ENCODE measurements around the gene PTPRK.
"Not testable (repeated sequence)": the region's sequence is repeated elsewhere in the genome, so short reads cannot be mapped to it uniquely, and the experiment has no call there.

The PTPRK gene

GRCh38 chr6:128443553-128443952 lies 76.8 kb downstream of the PTPRK start:
- DNase-seq (ENCODE audit: low read depth, low spot score) = no peak

DNA sequence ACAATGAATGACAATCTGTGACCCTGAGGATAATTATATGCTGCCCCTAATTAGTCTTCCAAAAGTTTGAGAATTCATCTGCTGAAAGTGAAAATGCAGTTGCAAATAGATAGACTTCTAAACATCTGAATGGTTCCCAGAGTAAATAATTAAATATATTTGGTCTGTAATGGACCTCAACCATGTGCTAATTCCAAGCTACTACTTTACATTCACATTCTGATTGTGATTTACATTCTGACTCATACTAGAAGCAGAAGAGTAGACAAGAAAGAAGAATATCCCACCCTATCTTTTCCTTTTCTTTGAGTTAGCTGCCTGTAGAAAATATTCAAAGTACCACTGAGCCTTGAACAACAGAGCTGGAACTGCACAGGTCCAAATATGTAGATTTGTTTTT lies 80.8 kb downstream of the PTPRK start:
- DNase-seq (ENCODE audit: low read depth, low spot score) = no peak

- no peak for DNase-seq (ENCODE audit: low read depth, low spot score)
Measured at GRCh38 chr6:128438393-128438792, 82.0 kb downstream of the PTPRK start.

GRCh38 chr6:128437685-128438084 lies 82.7 kb downstream of the PTPRK start:
- no peak for DNase-seq (ENCODE audit: low read depth, low spot score)

GRCh38 chr6:128434752-128435151 lies 85.6 kb downstream of the PTPRK start:
- not testable (repeated sequence) for DNase-seq (ENCODE audit: low read depth, low spot score)

DNA sequence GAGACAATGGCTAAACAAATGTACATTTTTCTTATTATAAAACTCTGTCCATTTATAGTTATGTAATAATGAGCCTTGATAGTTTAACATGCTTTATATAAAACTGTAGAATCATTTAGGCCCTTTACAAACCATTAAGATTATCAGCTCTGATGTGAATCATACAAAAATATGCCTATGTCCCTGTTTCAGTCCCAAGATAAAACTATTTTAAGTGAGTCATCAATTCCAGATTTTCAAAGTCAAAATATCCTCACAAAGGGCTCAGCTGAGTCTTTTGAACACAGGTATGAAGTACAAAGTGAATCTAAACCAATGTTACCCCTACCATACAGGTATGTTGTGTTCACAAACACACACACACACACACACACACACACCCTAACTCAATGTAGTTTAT lies 88.0 kb downstream of the PTPRK start:
- no peak for DNase-seq (ENCODE audit: low read depth, low spot score)

GRCh38 chr6:128427139-128427538 lies 93.3 kb downstream of the PTPRK start:
- no peak for DNase-seq (ENCODE audit: low read depth, low spot score)

- DNase-seq (ENCODE audit: low read depth, low spot score) = no peak
Measured at GRCh38 chr6:128425856-128426255, 94.5 kb downstream of the PTPRK start.

DNA sequence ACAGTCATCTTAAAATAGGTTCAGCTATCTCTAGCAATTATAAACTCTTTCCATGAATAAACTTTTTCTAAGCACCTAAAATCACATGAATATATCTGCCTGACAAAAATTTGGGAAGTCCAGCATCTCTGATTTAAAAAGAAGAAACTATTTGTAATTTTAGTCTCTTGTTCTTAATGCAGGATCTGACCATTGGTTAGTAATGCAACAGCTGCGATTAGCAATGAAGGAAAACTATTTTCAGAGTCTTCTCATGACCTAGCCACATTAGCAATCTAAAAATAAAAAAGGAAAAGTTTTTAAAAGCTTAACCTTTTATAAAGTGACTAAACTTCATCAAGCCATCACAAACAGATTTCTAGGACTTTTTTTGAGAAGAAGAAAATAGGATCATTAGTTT lies 97.5 kb downstream of the PTPRK start:
- no peak for DNase-seq (ENCODE audit: low read depth, low spot score)

- DNase-seq (ENCODE audit: low read depth, low spot score) = no peak
Measured at GRCh38 chr6:128422200-128422599, 98.2 kb downstream of the PTPRK start.

- DNase-seq (ENCODE audit: low read depth, low spot score) = no peak
Measured at GRCh38 chr6:128421788-128422187, 98.6 kb downstream of the PTPRK start.

GRCh38 chr6:128417698-128418097 lies 102.7 kb downstream of the PTPRK start:
- DNase-seq (ENCODE audit: low read depth, low spot score) = no peak

GRCh38 chr6:128415387-128415786 lies 105.0 kb downstream of the PTPRK start:
- DNase-seq (ENCODE audit: low read depth, low spot score) = no peak

GRCh38 chr6:128414943-128415342 lies 105.5 kb downstream of the PTPRK start:
- no peak for DNase-seq (ENCODE audit: low read depth, low spot score)

- no peak for DNase-seq (ENCODE audit: low read depth, low spot score)
Measured at GRCh38 chr6:128413291-128413690, 107.1 kb downstream of the PTPRK start.

DNA sequence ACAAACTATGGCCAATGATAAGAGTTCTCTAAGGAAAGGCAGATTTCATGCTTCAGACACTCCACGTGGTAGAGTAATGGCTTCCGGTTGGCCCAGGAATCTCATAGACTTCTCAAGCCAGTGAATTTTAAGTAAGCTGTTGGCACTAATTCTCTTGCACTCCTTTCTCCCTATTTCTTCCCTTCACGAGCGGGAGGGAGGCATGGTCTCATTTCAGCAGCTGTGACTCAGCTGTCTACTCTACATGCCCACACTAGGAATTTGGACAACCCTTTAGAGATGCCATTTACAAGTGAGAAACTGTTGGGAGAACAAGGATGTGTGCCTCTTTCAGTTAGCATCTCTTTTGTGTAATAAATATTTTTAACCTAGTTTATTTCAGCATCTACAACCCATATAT lies 107.7 kb downstream of the PTPRK start:
- no peak for DNase-seq (ENCODE audit: low read depth, low spot score)

- DNase-seq (ENCODE audit: low read depth, low spot score) = no peak
Measured at GRCh38 chr6:128410584-128410983, 109.8 kb downstream of the PTPRK start.

DNA sequence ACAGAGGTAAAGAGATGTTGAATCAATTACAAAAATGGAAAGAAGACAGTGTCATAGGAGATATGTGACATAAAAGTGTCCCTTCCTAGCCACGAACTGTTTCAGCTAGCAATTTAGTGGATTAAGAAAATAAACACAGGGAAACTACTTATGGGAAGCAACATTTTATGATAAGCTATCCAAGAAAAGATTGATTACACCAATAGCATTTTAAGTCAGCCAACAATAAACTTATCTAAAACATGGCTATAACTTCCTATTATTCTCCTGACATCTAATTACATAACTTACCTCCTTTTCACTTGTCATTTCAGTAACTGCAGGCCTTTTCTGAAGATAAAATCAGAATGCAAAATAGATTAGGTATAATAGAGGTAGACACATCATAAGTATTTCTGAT lies 111.4 kb downstream of the PTPRK start:
- DNase-seq (ENCODE audit: low read depth, low spot score) = no peak

- no peak for DNase-seq (ENCODE audit: low read depth, low spot score)
Measured at GRCh38 chr6:128406453-128406852, 113.9 kb downstream of the PTPRK start.

DNA sequence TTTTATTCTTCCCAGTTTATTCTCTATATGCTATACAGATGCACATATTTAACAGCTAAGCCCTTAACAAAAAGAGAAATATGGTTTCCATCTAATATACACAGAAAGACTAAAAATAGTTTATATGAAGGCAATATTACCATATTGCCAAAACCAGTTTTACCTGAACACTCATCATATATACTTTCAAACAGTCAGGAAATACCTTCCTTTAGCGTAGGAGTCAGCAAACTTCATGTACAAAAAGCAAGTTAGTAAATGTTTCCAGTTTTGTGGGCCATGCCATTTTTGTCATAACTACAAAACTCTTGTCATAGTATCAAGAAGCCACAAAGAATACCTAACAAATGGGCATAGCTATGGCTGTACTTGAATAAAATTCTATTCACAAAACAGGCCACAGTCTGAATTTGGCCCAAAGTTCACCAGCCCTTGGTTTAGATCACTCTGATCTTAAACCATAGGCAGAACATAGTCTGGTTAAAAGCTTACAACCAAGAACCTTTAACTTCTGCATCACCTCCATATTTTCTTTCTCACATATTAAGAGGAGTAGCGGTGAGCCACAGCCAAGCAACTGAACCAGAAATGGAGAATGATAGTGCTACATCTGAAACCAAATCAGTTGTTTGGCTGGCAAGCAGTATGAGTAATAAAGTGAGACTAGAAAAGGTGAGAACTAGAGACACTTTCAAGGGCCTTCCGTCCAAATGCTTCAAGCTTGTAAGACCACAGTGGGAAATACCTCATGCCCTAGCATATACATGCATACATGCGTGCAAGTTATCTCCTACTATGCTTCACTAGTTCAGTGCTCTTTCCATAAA lies 116.6 kb downstream of the PTPRK start:
- DNase-seq (ENCODE audit: low read depth, low spot score) = no peak

- no peak for DNase-seq (ENCODE audit: low read depth, low spot score)
Measured at GRCh38 chr6:128400875-128401274, 119.5 kb downstream of the PTPRK start.

- no peak for DNase-seq (ENCODE audit: low read depth, low spot score)
Measured at GRCh38 chr6:128397996-128398395, 122.4 kb downstream of the PTPRK start.

- DNase-seq (ENCODE audit: low read depth, low spot score) = no peak
Measured at GRCh38 chr6:128395596-128395995, 124.8 kb downstream of the PTPRK start.

DNA sequence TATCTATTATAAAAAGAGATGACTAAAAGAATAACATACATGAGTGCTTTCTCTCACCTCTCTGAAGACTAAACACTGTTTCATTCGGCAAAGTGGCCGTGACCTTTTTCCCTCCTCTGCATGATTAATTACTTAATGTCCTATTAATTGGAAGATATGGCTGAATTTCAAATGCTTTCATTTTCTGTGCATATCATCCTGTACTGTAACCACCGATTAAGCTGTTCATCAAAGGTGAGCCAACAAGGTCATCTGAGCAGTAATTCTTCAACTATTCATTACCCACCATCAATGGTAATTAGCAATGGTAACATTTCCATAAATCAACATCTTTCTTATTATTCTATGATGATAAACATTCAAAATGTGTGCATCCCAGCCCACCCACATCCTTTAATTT lies 125.2 kb downstream of the PTPRK start:
- DNase-seq (ENCODE audit: low read depth, low spot score) = no peak
